ENCODE measurements around the gene SMIM24. TPM values are rescaled to one million over a fixed set of nuclear protein-coding genes. Genes with fewer than 3 reads are reported as not detected.

SMIM24 gene
- total and polyA plus RNA-seq, 9 of the 15 experiments (the other 6 are each of a cell fraction or from before 2014, with no cell fraction given): 0.45 to 12.3 (median 1.4) TPM; not detected in 1

DNA sequence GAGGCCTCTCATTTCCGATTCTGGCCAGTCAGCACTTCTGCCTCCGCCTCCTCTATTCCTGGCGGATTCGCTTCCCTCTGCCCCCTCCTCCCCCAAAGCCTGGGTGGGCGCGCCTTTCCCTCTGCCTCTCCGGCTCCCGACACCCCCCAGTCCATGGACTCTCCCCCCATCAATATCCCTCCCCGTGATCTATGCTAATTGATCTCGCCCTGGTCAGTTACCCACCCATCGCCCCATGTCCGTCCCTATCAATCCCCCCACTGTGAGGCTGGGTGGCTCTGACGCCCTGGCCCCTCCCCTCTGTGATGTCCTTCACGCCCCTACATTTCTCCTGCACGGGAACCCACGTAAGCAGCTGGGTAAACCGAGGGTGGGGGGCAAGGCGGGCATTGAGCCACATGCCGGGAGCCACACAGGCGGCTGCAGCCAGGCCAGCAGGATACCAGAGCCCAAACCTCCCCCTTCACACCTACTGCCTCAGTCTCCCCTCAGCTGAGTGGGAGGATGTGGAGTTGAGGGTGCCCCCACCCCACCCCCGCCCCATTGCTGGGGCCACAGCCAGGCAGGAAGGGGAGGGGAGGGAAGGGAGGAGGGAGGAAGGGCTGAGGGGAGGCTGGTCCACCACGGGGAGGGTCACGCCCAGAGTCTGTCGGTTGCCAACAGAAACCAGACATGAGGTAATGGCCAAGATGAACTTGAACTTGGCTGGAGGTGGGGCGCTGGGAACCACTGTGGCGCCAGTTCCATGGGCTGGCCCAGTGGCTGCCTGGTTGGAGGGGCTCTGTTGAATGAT lies 21.0 kb downstream of the SMIM24 start (continued):
- TF ChIP-seq, protein P1, sequence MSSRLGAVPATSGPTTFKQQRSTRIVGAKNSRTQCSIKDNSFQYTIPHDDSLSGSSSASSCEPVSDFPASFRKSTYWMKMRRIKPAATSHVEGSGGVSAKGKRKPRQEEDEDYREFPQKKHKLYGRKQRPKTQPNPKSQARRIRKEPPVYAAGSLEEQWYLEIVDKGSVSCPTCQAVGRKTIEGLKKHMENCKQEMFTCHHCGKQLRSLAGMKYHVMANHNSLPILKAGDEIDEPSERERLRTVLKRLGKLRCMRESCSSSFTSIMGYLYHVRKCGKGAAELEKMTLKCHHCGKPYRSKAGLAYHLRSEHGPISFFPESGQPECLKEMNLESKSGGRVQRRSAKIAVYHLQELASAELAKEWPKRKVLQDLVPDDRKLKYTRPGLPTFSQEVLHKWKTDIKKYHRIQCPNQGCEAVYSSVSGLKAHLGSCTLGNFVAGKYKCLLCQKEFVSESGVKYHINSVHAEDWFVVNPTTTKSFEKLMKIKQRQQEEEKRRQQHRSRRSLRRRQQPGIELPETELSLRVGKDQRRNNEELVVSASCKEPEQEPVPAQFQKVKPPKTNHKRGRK (tag; IDR thresholded peaks at IDR 0.05): no peak
- TF ChIP-seq HMBOX1 (IDR thresholded peaks at IDR 0.05) (no peak), SMARCC2 (IDR thresholded peaks at IDR 0.05; ENCODE audit: low read depth) (no peak), ZNF584 (CRISPR knock-in tag; IDR thresholded peaks at IDR 0.05; ENCODE audit: low read depth) (no peak), MAFG (tag; conservative IDR thresholded peaks at IDR 0.05) (peak; percentile 67), NUFIP1 (IDR thresholded peaks at IDR 0.05; ENCODE audit: partially characterized antibody) (no peak), SMAD4 (CRISPR knock-in tag; conservative IDR thresholded peaks at IDR 0.05) (peak; percentile 52; the same call in 1 of the 2 replicates), TEAD2 (tag; IDR thresholded peaks at IDR 0.05) (no peak), ZNF133 (CRISPR knock-in tag; IDR thresholded peaks at IDR 0.05) (no peak), POLR2G (IDR thresholded peaks at IDR 0.05; ENCODE audit: low read depth, low read length) (peak; percentile 36), FIP1L1 (IDR thresholded peaks at IDR 0.05; ENCODE audit: low read depth, low read length, poor library complexity, severe bottlenecking) (no peak), C11orf30 (IDR thresholded peaks at IDR 0.05; ENCODE audit: low read depth) (peak; percentile 86), ZBTB17 (CRISPR knock-in tag; IDR thresholded peaks at IDR 0.05) (no peak), POLR2A (conservative IDR thresholded peaks at IDR 0.05) (0 out of 2 replicates have a peak, but pooled peaks have one; percentile 41), THRAP3 (IDR thresholded peaks at IDR 0.05; ENCODE audit: borderline replicate concordance) (no peak), NR1H2 (CRISPR knock-in tag; IDR thresholded peaks at IDR 0.05) (no peak), MAFF (IDR thresholded peaks at IDR 0.05; ENCODE audit: low read length) (peak; percentile 32; the same call in 1 of the 2 replicates), POLR2AphosphoS5 (IDR thresholded peaks at IDR 0.05; ENCODE audit: control insufficient read depth, insufficient read depth, low read depth, low read length) (peak; percentile 47; the same call in 1 of the 2 replicates)
- TF ChIP-seq, protein P2, sequence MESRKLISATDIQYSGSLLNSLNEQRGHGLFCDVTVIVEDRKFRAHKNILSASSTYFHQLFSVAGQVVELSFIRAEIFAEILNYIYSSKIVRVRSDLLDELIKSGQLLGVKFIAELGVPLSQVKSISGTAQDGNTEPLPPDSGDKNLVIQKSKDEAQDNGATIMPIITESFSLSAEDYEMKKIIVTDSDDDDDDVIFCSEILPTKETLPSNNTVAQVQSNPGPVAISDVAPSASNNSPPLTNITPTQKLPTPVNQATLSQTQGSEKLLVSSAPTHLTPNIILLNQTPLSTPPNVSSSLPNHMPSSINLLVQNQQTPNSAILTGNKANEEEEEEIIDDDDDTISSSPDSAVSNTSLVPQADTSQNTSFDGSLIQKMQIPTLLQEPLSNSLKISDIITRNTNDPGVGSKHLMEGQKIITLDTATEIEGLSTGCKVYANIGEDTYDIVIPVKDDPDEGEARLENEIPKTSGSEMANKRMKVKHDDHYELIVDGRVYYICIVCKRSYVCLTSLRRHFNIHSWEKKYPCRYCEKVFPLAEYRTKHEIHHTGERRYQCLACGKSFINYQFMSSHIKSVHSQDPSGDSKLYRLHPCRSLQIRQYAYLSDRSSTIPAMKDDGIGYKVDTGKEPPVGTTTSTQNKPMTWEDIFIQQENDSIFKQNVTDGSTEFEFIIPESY (CRISPR knock-in tag; IDR thresholded peaks at IDR 0.05): peak; percentile 97
- TF ChIP-seq, protein P3, sequence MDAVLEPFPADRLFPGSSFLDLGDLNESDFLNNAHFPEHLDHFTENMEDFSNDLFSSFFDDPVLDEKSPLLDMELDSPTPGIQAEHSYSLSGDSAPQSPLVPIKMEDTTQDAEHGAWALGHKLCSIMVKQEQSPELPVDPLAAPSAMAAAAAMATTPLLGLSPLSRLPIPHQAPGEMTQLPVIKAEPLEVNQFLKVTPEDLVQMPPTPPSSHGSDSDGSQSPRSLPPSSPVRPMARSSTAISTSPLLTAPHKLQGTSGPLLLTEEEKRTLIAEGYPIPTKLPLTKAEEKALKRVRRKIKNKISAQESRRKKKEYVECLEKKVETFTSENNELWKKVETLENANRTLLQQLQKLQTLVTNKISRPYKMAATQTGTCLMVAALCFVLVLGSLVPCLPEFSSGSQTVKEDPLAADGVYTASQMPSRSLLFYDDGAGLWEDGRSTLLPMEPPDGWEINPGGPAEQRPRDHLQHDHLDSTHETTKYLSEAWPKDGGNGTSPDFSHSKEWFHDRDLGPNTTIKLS (IDR thresholded peaks at IDR 0.05; ENCODE audit: borderline replicate concordance, low read depth): no peak
